Skeletal muscle tissue (tissue), 4 donors: ENCODE measurements around the gene VEGFB. TPM values are rescaled to one million over a fixed set of nuclear protein-coding genes. Genes with fewer than 3 reads are reported as not detected.
A peak's percentile ranks its signal among the peaks of the same experiment; 100 is the strongest.
"Not testable (repeated sequence)": the region's sequence is repeated elsewhere in the genome, so short reads cannot be mapped to it uniquely, and the experiment has no call there.

ENCODE experiments used
- H3K27ac ChIP-seq: one replicate; pipeline ENCODE4 v1.7.0; 2013; ENCODE audit warnings: mild to moderate bottlenecking, low read depth, low read length, inconsistent platforms
- H3K27me3 ChIP-seq, 3 donors: one replicate each; pipeline ENCODE4 v1.7.0; 2013; ENCODE audit warnings: low read length in 3 of 3; ENCODE audit not compliant: control insufficient read depth in 3 of 3, insufficient read depth in 3 of 3
- H3K36me3 ChIP-seq, 3 donors: one replicate each; pipeline ENCODE4 v1.7.0; 2013; ENCODE audit warnings: low read length in 3 of 3; ENCODE audit not compliant: control insufficient read depth in 3 of 3, insufficient read depth in 3 of 3
- H3K4me1 ChIP-seq, 3 donors: one replicate each; pipeline ENCODE4 v1.7.0; 2013; ENCODE audit warnings: low read length in 3 of 3, mild to moderate bottlenecking in 3 of 3; ENCODE audit not compliant: control insufficient read depth in 3 of 3, insufficient read depth in 3 of 3
- H3K4me3 ChIP-seq, 3 donors: one replicate each; pipeline ENCODE4 v1.7.0; 2013; ENCODE audit warnings: low read length in 3 of 3
- H3K9ac ChIP-seq, 3 donors: one replicate each; pipeline ENCODE4 v1.7.0; 2013; ENCODE audit warnings: low read length in 3 of 3, mild to moderate bottlenecking in 3 of 3, moderate library complexity in 2 of 3, low read depth in 1 of 3
- H3K9me3 ChIP-seq, 3 donors: one replicate each; pipeline ENCODE4 v1.7.0; 2013; ENCODE audit warnings: low read length in 3 of 3; ENCODE audit not compliant: control insufficient read depth in 3 of 3
- total RNA-seq: library from RNA; depleted of rRNA; stranded (reverse); fragments of >200 nt; gene quantifications from one replicate; pipeline ENCODE4 v1.2.3, GENCODE V29; 2014
- donor health status: Osteomylitis.

Gene VEGFB
- total RNA-seq, 1 donor from 2014 or later, result 24.5 TPM

- Histone ChIP-seq H3K4me3 (peak overlapping the region; percentile 88 to 96 (median 95)), H3K9ac (peak overlapping the region; percentile 87 to 97 (median 95)), H3K36me3 (peaks cover 4 to 12% (median 6%) of the 10 kb centered on the region in 3 donors), H3K4me1 (peaks cover 48 to 65% (median 56%) of the 10 kb centered on the region in 3 donors), H3K27me3 (no peaks in the 10 kb centered on the region), H3K9me3 (no peaks in the 10 kb centered on the region), H3K27ac (peak overlapping the region; percentile 93)
Observed at GRCh38 chr11:64245797-64246620, 11.6 kb downstream of the VEGFB start.

DNA sequence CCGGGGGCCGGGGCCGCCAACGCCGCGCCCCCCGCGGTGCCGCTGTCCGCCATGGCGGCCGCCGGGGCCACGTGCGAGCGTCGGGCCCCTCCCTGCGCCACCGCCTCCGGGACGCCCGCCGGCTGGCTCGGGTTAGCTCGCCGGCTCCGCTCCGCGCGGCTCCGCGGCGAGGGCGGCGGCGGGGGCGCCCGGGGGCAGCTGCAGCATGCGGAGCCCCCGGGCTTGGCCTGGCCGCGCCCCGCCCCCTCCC is 12.2 kb downstream of the VEGFB start:
- H3K9ac ChIP-seq, result peak overlapping the region in 1 of 3 donors; percentile 97
- H3K27ac ChIP-seq, result not testable (repeated sequence)
- peak overlapping the region in 1 of 3 donors; percentile 90 for H3K4me3 ChIP-seq

GRCh38 chr11:64246871-64247728 is 12.7 kb downstream of the VEGFB start, which contains the start of gene PPP1R14B:
PPP1R14B (minus strand) TSS chr11:64246943; CDS start chr11:64246673, 270 bp downstream.
- Histone ChIP-seq H3K9me3 (no peaks in the 10 kb centered on the region), H3K9ac (peak within 1 kb of the TSS; percentile 92 to 97 (median 95)), H3K4me1 (peaks cover 54 to 69% (median 60%) of the 10 kb centered on the region in 3 donors), H3K27ac (peak within 1 kb of the TSS; percentile 93), H3K27me3 (no peaks in the 10 kb centered on the region), H3K36me3 (peaks cover 4 to 12% (median 6%) of the 10 kb centered on the region in 3 donors), H3K4me3 (peak within 1 kb of the TSS; percentile 95 to 97 (median 95))

More for the DNA sequence above, 12.2 kb downstream of the VEGFB start:
- Histone ChIP-seq H3K36me3 (peaks cover 4 to 12% (median 6%) of the 10 kb centered on the region in 3 donors), H3K4me1 (peaks cover 50 to 66% (median 58%) of the 10 kb centered on the region in 3 donors)
- not testable (repeated sequence) for H3K27me3 ChIP-seq, H3K9me3 ChIP-seq

DNA sequence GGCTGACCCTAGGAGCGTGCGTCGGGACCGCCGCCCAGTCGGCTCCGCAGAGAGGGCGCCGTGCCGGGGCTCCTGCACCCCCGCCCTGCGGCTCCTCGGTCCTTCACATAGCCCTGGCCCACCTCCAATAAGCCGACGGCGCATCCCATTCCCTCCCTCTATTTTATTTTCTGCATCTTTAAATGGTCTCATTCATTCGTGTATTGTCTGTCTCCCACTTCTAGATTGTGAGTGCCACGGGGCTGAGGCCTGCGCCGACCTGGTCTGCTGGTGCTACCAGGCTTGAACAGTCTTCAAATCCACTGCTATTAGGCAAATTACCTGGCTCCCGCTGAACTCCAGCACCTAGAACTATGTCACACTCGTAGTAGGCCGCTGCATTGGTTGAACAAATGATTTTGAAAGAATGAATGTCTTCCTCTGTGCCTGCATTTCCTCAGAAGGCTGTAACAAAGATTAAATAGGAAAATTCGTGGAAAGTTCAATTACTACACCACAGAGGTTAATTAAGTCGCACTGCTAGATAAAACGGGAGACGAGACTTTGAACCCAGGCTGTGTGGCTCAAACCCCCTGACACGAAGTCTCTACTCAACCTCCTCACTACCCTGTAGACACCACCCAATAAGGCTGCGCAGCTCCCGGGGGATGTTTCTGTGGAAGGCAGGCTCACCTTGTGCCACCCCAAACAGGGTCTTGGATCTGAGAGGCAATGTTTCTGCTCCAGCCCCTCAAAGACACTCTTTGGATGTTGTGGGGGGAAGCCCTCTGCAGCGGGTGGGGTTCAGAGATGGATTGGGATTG is 13.5 kb downstream of the VEGFB start:
- Histone ChIP-seq H3K9me3 (no peaks in the 10 kb centered on the region), H3K36me3 (peaks cover 4 to 12% (median 6%) of the 10 kb centered on the region in 3 donors), H3K4me1 (peaks cover 52 to 67% (median 57%) of the 10 kb centered on the region in 3 donors), H3K27me3 (no peaks in the 10 kb centered on the region), H3K9ac (peak overlapping the region; percentile 51 to 90 (median 79)), H3K27ac (no peak overlapping the region), H3K4me3 (peak overlapping the region; percentile 59 to 97 (median 90))

DNA sequence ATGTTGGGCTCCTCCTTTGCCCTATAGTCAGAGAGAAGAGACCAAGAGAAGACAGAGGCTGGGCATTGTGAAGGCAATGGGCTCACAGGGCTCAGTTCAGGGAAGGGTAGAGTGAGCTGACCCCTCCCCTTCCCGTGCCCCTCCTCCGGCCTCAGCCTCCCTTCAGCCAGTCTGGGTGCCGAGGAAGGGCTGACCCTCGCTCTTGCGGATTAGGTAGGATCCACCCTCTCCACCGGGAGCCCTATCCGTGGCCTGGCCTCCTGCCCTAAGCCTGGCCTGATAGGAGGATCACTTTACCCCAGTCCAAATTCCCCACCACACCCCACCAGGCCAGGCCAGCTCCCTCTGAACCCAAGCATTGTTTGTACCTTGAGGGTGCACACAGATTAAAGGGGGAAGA is 14.2 kb downstream of the VEGFB start:
- Histone ChIP-seq H3K9me3 (no peaks in the 10 kb centered on the region), H3K4me1 (peaks cover 53 to 67% (median 57%) of the 10 kb centered on the region in 3 donors), H3K9ac (peak overlapping the region in 2 of 3 donors; percentile 45 to 48), H3K36me3 (peaks cover 1 to 5% (median 2%) of the 10 kb centered on the region in 3 donors), H3K4me3 (no peak overlapping the region), H3K27me3 (no peaks in the 10 kb centered on the region), H3K27ac (no peak overlapping the region)

GRCh38 chr11:64249038-64249437 is 14.7 kb downstream of the VEGFB start:
- Histone ChIP-seq H3K9me3 (no peaks in the 10 kb centered on the region), H3K4me1 (peaks cover 53 to 67% (median 57%) of the 10 kb centered on the region in 3 donors), H3K27ac (no peak overlapping the region), H3K36me3 (peaks cover 0 to 3% (median 0%) of the 10 kb centered on the region in 3 donors), H3K9ac (peak overlapping the region in 1 of 3 donors; percentile 45), H3K27me3 (no peaks in the 10 kb centered on the region), H3K4me3 (no peak overlapping the region)

- peaks cover 52 to 63% (median 57%) of the 10 kb centered on the region in 3 donors for H3K4me1 ChIP-seq
- H3K9ac ChIP-seq, result no peak overlapping the region
- no peaks in the 10 kb centered on the region for H3K9me3 ChIP-seq
- no peak overlapping the region for H3K4me3 ChIP-seq
- no peaks in the 10 kb centered on the region for H3K27me3 ChIP-seq
- peaks cover 0 to 3% (median 0%) of the 10 kb centered on the region in 3 donors for H3K36me3 ChIP-seq
- no peak overlapping the region for H3K27ac ChIP-seq
Observed at GRCh38 chr11:64249563-64250414, 15.4 kb downstream of the VEGFB start.

DNA sequence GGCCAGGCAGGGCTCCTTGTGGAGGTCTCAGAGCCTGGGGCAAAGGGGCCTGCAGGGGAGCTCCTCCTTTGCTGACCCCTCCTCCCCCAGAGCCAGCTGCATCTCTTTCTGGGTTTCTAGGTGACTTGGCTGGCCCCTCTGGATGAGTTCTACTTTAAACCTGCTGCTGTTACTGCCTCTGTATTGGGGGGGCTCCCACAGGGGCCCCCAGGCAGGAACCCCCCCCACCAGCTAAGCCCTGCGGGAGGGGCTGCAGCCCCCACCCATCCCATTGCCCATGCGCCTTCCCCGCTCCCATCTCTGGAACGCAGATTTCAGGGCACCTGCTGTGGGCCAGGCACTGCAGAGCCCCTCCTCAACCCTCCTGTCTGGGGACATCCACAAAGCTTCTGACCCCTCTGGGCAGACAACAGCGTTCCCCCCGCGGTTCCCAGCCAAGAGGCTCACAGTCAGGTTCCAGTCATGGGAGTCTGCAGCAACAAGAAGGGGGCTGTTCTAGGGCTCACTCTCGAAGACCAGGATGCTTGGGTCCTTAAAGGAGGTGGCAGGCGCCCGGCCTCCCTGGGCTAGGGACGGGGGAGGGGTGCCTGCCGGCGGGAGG is 16.1 kb downstream of the VEGFB start:
- Histone ChIP-seq H3K36me3 (peaks cover 3 to 7% (median 3%) of the 10 kb centered on the region in 3 donors), H3K27me3 (no peaks in the 10 kb centered on the region), H3K4me1 (peaks cover 45 to 56% (median 50%) of the 10 kb centered on the region in 3 donors), H3K9me3 (no peaks in the 10 kb centered on the region), H3K27ac (no peak overlapping the region), H3K9ac (peak overlapping the region; percentile 69 to 80 (median 70)), H3K4me3 (peak overlapping the region; percentile 65 to 71 (median 69))
